ENCODE results near the gene FCHSD2. TPM values are rescaled to one million over a fixed set of nuclear protein-coding genes. Genes with fewer than 3 reads are reported as not detected.

The FCHSD2 gene
- total and polyA plus RNA-seq, 4 donors = 14.7 to 41.6 (median 32.6) TPM

GRCh38 chr11:73040046-73040445 is 102.1 kb downstream of the FCHSD2 start:
- Histone ChIP-seq H3K4me3 (no peak overlapping the region), H3K9me3 (ENCODE audit: control insufficient read depth in 4 of 4, insufficient read depth in 3 of 4, low read length in 3 of 4) (no peaks in the 10 kb centered on the region), H3K36me3 (ENCODE audit: control insufficient read depth in 4 of 4, insufficient read depth in 4 of 4, low read length in 4 of 4) (peaks cover 0 to 4% (median under 1%) of the 10 kb centered on the region in 4 donors), H3K4me1 (ENCODE audit: control insufficient read depth in 5 of 5, insufficient read depth in 5 of 5, low read length in 5 of 5) (peaks cover 0 to 4% (median 0%) of the 10 kb centered on the region in 5 donors), H3K9ac (ENCODE audit: insufficient read depth in 1 of 2, low read length in 2 of 2) (no peak overlapping the region), H3K27ac (ENCODE audit: low read depth in 1 of 2, low read length in 1 of 2) (no peak overlapping the region), H3K27me3 (ENCODE audit: control insufficient read depth in 3 of 3, insufficient read depth in 3 of 3, low read length in 2 of 3) (no peaks in the 10 kb centered on the region)
- TF ChIP-seq CTCF (IDR thresholded peaks at IDR 0.05; ENCODE audit: control extremely low read depth, extremely low read depth) = no peak
- 92 to 95% methylated on average over 2 of the region's 2 CpGs for WGBS, 2 donors
- ATAC-seq (ENCODE audit: insufficient read depth, low FRiP score) (no peak), DNase-seq (no peak)

- H3K9me3 ChIP-seq (ENCODE audit: control insufficient read depth in 4 of 4, insufficient read depth in 3 of 4, low read length in 3 of 4) = no peaks in the 10 kb centered on the region
- no peak for ATAC-seq (ENCODE audit: insufficient read depth, low FRiP score)
- H3K4me3 ChIP-seq = no peak overlapping the region
- H3K27ac ChIP-seq (ENCODE audit: low read depth in 1 of 2, low read length in 1 of 2) = no peak overlapping the region
- WGBS, 2 donors = 67 to 89% methylated on average over 1 of the region's 1 CpG
- peaks cover 0 to 4% (median under 1%) of the 10 kb centered on the region in 4 donors for H3K36me3 ChIP-seq (ENCODE audit: control insufficient read depth in 4 of 4, insufficient read depth in 4 of 4, low read length in 4 of 4)
- no peak for TF ChIP-seq CTCF (IDR thresholded peaks at IDR 0.05; ENCODE audit: control extremely low read depth, extremely low read depth)
- no peaks in the 10 kb centered on the region for H3K27me3 ChIP-seq (ENCODE audit: control insufficient read depth in 3 of 3, insufficient read depth in 3 of 3, low read length in 2 of 3)
- peaks cover 0 to 7% (median 0%) of the 10 kb centered on the region in 5 donors for H3K4me1 ChIP-seq (ENCODE audit: control insufficient read depth in 5 of 5, insufficient read depth in 5 of 5, low read length in 5 of 5)
- no peak for DNase-seq
- H3K9ac ChIP-seq (ENCODE audit: insufficient read depth in 1 of 2, low read length in 2 of 2) = no peak overlapping the region
Measured at GRCh38 chr11:73034777-73035176, 107.3 kb downstream of the FCHSD2 start.

GRCh38 chr11:73034331-73034730 is 107.8 kb downstream of the FCHSD2 start:
- ATAC-seq (ENCODE audit: insufficient read depth, low FRiP score) = no peak
- H3K4me1 ChIP-seq (ENCODE audit: control insufficient read depth in 5 of 5, insufficient read depth in 5 of 5, low read length in 5 of 5) = peaks cover 0 to 9% (median 0%) of the 10 kb centered on the region in 5 donors
- H3K9ac ChIP-seq (ENCODE audit: insufficient read depth in 1 of 2, low read length in 2 of 2) = no peak overlapping the region
- no peaks in the 10 kb centered on the region for H3K27me3 ChIP-seq (ENCODE audit: control insufficient read depth in 3 of 3, insufficient read depth in 3 of 3, low read length in 2 of 3)
- no peak overlapping the region for H3K27ac ChIP-seq (ENCODE audit: low read depth in 1 of 2, low read length in 1 of 2)
- DNase-seq = no peak
- WGBS, 2 donors = 43 to 59% methylated on average over 3 of the region's 3 CpGs
- H3K36me3 ChIP-seq (ENCODE audit: control insufficient read depth in 4 of 4, insufficient read depth in 4 of 4, low read length in 4 of 4) = peaks cover 0 to 4% (median under 1%) of the 10 kb centered on the region in 4 donors
- H3K4me3 ChIP-seq = no peak overlapping the region
- no peak for TF ChIP-seq CTCF (IDR thresholded peaks at IDR 0.05; ENCODE audit: control extremely low read depth, extremely low read depth)
- H3K9me3 ChIP-seq (ENCODE audit: control insufficient read depth in 4 of 4, insufficient read depth in 3 of 4, low read length in 3 of 4) = no peaks in the 10 kb centered on the region

- 93 to 97% methylated on average over 3 of the region's 3 CpGs for WGBS, 2 donors
- no peak for ATAC-seq (ENCODE audit: insufficient read depth, low FRiP score)
- H3K9me3 ChIP-seq (ENCODE audit: control insufficient read depth in 4 of 4, insufficient read depth in 3 of 4, low read length in 3 of 4) = peaks cover 0 to 6% (median 3%) of the 10 kb centered on the region in 4 donors
Measured at GRCh38 chr11:73030130-73030529, 112.0 kb downstream of the FCHSD2 start.

More at GRCh38 chr11:73030130-73030529, 112.0 kb downstream of the FCHSD2 start:
- TF ChIP-seq CTCF (IDR thresholded peaks at IDR 0.05; ENCODE audit: control extremely low read depth, extremely low read depth) = no peak
- H3K27me3 ChIP-seq (ENCODE audit: control insufficient read depth in 3 of 3, insufficient read depth in 3 of 3, low read length in 2 of 3) = no peaks in the 10 kb centered on the region
- no peak overlapping the region for H3K9ac ChIP-seq (ENCODE audit: insufficient read depth in 1 of 2, low read length in 2 of 2)
- H3K4me3 ChIP-seq = no peak overlapping the region
- H3K36me3 ChIP-seq (ENCODE audit: control insufficient read depth in 4 of 4, insufficient read depth in 4 of 4, low read length in 4 of 4) = peaks cover 0 to 6% (median 0%) of the 10 kb centered on the region in 4 donors
- DNase-seq = no peak
- peaks cover 0 to 7% (median 0%) of the 10 kb centered on the region in 5 donors for H3K4me1 ChIP-seq (ENCODE audit: control insufficient read depth in 5 of 5, insufficient read depth in 5 of 5, low read length in 5 of 5)
- H3K27ac ChIP-seq (ENCODE audit: low read depth in 1 of 2, low read length in 1 of 2) = no peak overlapping the region
